GM15510 (cell line): ENCODE data around the gene FBF1.

Experiments used
- POLR2A ChIP-seq: IDR thresholded peaks from 3 replicates; pipeline ENCODE4 v1.6.1; 2011; ENCODE audit warnings: borderline replicate concordance; ENCODE audit not compliant: insufficient read length; ENCODE audit errors: extremely low read depth

FBF1 gene

DNA sequence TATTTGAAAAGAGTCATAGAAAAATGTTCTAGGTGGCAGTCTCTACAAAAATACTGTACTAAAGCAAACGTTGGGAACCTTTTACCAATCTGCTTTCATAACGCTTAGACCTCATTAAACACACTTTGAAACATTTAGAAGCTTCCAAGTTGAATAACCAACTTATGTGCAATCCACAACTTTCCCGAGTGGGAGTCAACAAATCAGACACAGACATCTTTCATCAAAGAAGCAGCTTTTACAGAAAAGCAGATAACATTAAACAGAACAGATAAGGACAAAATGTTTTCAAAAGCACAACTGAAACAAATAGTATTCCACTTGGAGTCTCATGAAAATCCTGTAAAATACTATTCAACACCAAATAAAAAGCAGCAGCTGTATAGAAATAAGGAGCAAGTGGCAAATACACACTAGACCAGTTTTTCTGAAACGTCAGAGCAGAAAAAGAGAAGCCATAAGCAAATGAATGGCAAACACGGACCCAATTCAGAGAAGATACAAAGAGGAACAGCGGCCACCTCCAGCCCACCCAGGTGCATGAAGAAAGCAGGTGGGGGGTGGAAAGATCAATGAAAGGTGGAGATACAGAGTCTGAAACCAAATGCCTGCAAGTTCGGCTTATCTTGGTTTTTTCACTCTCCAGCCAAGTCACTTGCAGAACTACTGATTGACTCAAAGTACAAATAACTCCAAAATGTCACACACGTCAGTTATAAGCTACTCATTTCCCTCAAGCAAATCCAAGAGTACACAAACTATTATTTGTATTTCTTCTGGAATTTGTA, 18.4 kb upstream of the FBF1 start:
- no peak for TF ChIP-seq POLR2A

DNA sequence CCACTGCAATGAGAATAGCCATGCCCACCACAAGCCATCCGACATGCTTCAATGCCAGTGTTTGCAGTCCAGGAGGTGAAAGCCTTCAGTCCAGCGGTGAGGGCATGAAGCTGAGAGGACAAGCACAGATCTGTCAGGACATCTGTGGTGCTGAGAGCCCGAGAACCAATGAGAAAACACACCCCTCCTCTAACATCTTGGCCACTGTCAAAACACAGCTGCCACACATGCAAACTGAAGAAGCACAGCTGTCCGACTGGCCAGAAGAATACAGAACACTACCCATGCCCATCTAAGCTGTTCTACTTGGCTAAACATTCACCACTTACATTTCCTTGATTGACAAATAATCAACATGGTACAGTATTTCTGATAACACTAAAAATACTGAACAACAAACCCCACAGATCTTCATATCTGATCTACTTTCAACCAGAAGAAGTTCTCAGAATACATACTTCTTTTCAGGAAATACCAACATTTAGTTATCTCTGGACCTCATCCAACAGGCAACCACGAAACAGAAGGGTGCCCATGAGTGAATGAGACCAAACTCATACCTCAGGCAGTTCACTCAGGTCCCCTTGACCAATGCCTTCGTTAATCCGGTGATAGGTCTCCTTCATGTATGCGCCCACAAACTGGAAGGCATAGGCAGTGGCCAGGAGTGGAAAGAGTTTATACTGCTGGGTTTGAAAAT, 10.2 kb upstream of the FBF1 start:
- TF ChIP-seq POLR2A, result no peak

DNA sequence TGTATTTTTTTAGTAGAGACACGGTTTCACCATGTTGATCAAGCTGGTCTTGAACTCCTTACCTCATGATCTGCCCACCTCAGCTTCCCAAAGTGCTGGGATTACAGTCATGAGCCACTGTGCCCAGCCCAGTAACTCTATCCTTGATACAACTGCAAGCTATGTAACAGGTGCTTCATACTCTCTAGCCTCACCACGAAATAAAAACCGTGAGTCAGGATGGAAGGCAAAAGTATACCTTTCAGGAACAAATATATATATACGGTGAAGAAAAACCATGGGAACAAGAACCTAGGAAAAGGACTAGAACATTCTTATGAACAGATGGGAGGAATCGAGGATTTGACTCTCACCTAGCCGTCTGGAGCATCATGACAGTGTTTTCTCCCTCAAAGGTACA, 9.6 kb upstream of the FBF1 start:
- TF ChIP-seq POLR2A, result no peak

DNA sequence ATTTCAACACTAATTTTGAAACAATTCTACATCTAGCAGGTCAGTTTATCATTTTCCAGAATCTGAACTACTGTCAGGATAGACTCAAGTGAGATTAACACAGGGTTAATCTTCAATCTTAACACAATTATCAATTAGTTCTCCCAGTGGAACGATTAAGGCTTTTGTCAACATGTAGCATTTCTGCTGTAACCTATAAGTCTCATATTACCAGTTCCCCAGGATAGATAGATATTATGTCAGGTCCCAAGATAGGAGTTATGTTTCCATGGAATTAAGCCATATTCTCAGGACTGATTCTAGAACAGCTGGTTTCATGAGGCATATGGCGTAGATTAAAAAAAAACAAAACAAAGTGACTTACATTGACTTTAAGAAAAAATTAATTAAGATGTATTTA, 4.4 kb upstream of the FBF1 start:
- TF ChIP-seq POLR2A, result no peak

DNA sequence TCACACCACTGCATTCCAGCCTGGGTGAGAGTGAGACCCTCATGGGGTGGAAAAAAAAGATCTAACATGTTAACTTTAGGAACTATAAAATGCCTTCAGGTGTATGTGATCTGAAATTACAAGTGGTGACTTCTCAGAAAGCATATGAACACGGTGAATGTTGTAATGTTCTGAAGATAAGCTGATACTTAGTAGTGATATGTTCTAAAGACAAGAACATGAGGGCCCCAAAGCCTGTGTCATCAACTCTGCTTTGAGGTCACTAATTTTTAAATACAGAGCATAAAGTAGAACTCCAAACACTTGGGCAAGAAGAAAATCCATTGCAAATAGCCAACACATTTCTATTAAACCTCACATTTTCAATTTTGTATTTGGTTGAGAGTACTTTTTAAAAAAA, 2.6 kb upstream of the FBF1 start:
- TF ChIP-seq POLR2A, result no peak

DNA sequence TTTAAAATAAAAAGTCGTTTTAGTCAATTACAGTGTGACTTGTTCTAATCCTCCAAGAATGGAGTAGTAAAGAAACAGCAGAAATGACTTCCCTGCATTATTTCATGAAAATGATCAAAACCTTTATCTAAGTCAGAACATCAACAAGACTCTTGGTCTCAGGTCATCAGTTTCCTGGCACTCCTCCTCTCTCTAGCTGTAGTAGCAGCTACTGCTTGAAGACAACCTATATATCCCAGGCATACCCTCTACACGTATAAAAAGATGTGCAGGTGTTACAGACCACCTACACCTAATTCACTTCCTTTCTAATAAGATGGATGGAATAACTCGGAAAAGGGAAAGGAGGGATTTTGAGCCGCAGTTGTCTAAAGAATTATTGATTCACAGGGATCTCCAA, 1.6 kb upstream of the FBF1 start:
- TF ChIP-seq POLR2A, result no peak

DNA sequence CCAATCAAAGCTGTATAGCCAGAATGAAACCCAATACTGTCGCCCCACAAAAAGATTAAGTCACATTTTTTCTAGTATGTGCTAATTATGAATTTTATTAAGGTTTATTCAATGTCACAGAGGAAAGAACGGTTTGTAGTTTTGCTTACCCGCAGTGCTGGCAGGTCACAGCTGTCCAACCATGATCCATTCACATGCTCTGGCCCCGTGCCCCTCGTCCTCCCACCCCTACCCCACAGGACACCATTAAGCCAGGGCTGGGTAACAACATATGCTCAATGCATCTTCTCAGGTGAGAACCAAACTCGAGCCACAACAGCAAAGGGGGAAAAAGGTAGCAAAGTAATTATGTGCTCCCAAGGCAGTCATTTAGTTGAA, 589 bp upstream of the FBF1 start:
- no peak for TF ChIP-seq POLR2A

DNA sequence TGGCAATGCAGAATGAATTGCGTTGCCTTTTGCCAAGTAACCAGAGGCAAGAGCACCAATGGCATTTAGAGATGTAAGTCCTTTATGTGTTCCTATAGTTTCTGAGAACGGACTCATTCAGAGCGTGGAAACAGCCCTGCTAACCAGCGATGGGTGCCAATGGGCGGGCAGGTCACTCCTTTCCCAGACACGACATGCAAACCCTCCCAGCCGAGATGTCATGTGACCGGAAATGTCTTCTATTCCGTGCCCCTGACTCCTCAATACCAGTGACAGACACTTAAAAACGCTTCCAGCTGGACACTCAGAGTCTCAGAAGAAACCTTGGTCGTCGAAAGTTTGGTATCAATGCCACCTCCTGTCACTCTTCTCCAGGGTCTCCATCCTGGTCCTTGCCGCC, 3.2 kb downstream of the FBF1 start:
- TF ChIP-seq POLR2A, result no peak

DNA sequence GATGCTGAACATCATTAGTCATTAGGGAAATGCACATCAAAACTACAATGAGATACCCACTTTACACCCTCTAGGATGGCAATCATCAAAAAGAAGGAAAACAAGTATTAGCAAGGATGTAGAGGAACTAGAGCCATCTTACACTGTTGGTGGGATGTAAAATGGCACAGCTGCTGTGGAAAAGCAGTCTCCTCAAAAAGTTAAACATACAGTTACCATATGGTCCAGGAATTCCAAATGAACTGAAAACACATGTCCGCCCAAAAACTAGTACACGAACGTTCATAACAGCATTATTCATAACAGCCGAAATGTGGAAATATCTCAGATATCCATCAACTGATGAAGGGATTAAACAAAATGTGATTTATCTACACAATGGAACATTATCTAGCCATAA, 7.0 kb downstream of the FBF1 start:
- no peak for TF ChIP-seq POLR2A

DNA sequence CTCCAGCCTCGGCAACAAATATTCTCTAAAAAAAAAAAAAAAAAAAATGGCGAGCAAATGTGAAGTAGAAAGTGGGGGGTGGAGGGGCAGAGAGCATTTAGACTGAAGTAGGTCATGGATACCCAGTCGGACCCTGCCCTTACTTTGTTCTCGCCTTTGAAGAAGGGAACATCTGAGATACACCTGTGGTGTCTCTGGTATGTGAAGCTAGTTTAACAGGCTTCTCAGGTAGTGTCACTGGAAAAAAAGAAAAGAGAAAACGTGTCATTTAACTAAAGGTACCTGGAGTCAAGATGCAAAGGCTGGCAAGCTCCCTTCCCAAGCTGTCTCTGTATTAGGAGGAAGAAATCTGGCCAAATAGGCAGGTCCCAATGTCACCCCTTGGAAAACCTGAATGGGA, 8.0 kb downstream of the FBF1 start:
- no peak for TF ChIP-seq POLR2A

DNA sequence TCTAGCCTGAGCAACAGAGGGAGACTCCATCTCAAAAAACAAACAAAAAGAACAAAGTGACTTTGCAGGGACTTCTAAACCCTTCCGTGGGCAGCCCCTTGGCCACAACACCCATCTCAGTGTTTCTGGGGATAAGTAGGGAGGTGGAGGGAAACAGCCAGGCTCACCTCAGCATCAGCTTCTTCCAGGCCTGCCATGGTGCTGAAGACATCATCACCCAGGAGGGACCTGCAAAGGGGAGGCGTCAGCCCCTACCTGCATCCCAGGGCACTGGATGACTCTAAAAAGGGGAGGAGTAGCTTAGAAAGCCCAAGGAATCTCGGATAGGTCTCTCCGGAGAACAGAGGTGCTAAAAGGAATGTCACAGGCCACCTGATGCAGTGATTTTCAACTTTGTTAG, 9.8 kb downstream of the FBF1 start:
- TF ChIP-seq POLR2A, result no peak

DNA sequence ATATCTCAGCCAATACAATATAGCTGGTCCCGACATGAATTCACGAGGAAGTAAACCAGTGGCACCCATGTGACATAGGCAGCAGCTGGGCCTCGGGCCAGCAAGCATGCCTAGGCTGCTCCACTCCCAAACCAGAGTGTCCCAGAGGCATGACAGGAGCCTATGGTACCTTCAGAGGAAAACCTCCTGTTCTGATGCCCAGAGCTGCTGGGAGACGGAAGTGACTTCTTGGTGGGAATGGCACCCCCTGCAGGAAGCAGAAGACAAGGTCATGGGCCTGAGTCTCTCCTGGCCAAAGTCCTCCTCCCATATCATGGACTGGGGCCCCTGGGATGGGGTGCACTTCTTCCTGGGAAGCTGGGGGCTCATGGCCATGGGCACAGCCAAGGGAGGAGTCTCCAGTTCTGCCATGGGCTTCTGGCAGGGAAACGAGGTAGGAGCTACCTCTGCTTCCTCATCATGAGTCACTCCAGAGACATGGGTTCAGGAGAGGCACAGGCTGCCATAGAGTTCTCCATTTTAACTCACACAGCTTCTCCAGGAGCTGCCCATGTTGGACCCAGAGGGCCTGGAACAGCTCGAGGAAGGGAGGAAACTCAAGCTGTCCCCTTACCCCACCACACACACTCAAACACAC, 13.4 kb downstream of the FBF1 start:
- no peak for TF ChIP-seq POLR2A

DNA sequence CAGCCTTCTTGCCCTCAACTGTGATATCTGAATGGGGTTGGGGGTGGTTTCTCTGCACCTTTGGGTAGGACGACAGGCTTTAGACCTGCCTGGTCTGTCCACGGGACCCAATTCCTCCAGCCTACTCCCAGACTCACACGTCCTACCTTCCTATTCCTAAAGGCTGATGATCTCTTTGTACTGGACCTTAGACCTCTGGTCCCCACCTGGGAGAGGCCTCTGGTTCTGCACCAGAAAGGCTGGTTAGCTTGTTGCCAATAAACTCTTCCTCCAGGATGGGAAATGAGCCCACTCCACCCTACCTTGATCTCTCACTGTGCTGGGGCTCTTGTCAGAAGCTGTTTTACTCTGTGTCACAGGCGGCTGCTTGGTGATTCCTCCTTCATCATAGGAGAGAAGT, 14.4 kb downstream of the FBF1 start:
- TF ChIP-seq POLR2A, result no peak

DNA sequence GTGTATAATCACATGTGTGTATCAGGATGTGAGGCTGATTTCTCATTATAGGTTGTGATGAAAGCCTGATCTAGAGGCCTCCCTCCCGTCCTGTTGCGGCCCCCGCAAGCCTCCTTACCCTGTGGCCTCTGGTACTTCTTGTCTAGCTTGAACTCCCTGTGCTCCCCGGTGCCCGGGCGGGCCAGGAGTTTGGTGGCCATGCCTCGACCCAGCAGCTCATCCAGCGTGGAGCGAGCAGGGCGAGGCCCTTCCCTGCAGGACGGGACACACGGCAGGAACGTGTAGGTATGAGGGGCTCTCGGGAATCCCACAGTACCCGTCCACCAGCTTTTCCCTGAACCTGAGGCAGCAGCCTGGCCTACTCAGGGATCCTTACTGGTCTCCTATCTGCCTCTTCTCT, 14.9 kb downstream of the FBF1 start:
- TF ChIP-seq POLR2A, result no peak

DNA sequence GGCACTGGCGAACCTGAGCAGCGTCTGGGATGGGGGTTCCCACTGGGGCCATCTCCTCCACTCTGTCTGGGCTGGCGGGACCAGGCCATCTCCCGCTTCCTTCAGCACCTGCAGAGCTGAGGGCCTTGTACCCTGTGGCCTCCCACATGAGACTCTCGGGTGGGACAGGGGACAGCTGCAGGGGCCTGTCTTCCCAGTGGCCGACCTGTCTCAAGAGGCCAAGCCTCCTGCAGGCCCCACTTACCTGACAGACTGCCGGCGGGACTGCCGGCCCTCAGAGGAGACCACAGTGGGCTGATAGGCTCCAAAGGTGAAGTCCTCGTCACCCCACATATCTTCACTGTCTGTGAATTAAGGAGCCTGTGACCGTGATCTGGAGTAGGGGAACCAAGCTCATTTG, 15.7 kb downstream of the FBF1 start:
- TF ChIP-seq POLR2A, result no peak

DNA sequence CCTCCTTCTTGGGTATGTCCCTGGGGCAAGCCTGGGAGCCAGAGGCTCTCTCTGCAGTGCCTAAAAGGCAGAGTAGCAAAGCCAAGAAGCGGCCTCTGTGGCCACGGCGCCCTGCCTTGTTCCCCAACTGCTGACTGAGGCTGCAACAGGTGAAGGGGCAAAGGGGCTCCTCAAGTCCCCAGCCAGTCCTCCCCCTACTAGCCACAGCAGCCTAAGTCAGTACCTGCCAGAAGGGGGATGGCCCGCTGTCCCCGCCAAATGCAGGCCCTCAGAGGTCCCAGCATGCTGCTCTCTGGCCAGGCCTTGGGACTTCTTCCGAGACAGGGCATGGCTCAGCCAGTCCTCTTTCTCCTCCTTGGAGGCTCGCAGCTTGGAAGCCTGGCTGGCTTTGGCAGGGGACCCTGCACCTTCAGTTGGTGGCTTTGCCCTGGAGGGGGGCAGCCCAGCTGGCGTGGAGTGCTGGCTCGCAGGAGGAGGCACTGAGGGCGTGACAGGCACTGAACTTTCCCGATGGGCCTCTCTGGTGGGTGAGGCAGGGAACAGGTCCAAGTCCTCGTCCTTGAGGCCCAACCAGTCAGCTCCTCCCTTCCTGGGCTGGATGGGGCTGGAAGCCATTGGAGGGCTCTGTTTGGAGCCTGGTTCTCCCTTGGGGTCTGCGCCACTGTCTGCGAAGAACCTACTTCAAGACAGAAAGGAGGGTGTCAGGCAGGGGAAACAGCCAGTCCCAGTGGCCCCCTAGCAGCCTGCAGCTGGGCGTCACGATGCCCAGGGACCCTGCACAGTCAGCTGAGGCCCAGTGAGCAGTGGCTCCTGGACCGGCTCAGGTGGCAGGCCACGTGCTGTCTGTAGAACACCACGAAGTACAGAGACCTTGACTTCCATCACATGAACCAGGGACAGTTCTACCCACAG, 17.6 kb downstream of the FBF1 start:
- TF ChIP-seq POLR2A, result no peak
